CD4-positive, alpha-beta T cell treated with Interleukin-10 for 1 hour (primary cell): Measurements from ENCODE around the gene ZNF225.
"Not testable (repeated sequence)": the region's sequence is repeated elsewhere in the genome, so short reads cannot be mapped to it uniquely, and the experiment has no call there.

Experiments
- DNase-seq: peaks from one replicate; pipeline ENCODE4 v3.0.0-alpha.2; 2020

Gene ZNF225

DNA sequence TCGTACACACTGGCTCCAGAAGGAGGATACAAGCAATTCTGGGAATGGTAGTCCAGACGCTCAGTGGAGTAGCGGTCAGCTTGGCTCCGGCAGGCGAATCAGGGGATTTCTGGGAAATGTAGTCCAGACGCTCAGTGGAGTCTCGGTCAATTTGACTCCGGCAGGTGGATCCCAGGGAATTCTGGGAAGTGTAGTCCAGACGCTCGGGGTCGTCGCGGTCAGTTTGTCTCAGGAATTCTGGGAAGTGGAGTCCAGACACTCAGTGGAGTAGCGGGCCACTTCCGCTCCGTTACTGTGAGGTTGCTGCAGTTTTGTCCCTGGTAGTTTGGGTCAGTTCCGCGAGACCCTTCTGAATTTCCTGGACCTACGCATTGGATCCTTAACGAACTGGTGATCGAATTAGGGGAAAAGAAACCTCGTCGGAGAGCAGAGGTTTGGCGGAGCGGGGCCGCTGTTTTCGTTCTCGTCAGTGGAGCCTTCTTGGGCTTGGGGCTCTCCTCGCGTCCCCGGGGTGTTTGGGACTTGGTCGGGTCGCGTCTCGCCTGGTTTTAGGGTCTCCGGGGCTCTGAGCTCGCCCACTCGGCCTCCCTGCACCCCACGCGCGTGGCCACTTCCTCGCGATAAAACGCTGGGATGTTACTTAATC, at the start of gene ZNF225:
TSS of gene ZNF225 (plus strand) at position 262 of the 646 bp plus-strand sequence. CDS start 2,429 bp downstream, outside the sequence.
- DNase-seq, result peak; percentile 94

DNA sequence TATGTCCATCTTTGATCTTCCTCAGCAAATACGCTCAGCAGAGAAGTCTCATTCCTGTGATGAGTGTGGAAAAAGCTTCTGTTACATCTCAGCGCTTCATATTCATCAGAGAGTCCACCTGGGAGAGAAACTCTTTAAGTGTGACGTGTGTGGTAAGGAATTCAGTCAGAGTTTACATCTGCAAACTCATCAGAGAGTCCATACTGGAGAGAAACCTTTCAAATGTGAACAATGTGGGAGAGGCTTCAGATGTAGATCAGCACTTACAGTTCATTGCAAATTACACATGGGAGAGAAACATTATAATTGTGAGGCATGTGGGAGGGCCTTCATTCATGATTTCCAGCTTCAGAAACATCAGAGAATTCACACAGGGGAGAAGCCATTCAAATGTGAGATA, 46.9 kb upstream of the ZNF225 start:
- DNase-seq, result no peak

DNA sequence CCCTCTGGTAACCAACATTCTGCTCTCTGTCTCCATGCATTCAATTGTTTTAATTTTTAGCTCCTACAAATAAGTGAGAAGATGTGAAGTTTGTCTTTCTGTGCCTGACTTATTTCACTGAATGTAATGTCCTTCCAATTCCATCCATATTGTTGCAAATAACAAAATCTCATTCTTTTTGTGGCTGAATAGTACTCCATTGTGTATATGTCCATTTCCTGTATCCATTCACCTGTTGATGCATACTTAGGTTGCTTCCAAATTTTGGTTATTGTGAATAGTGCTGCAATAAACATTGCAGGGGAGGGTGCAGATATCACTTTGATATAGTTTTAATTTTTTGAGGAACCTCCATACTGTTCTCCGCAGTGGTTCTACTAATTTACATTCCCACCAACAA, 43.8 kb upstream of the ZNF225 start:
- no peak for DNase-seq

DNA sequence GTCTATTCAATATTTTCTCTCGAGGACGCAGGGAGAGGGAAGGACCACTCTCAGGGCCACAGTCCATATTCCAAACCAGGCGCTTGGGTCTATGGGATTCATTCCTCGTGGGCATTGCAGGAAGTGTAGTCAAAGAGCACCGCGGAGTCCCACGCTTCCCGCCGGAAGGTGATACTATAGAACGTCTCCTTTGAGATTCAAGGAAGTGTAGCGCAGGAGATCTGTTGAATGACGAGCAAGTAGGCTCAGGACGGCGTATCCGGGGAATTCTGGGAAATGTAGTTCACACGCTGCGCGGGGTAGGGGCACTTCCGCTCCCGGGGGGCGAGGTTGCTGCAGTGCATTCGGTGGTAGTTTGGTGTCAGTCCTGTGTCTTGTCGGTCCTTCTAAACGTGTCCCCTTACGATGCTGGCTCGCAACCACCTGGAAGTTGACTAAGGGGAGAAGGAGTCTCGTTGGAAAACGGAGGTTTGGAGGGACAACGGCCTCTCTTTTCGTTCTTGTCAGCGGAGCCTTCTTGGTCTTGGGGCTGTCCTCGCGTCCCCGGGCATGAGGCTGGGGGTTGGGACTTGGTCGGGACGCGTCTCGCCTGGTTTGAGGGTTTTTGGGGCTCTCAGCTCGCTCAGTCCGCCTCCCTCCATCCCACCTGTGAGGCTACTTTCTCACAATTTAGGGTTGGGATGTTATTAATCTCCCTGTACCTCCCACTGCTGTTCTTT, 41.2 kb upstream of the ZNF225 start, which contains the start of gene ZNF284:
TSS of gene ZNF284 (plus strand) at position 336 of the 719 bp plus-strand sequence. CDS start 4,231 bp downstream, outside the sequence.
- peak; percentile 92 for DNase-seq

DNA sequence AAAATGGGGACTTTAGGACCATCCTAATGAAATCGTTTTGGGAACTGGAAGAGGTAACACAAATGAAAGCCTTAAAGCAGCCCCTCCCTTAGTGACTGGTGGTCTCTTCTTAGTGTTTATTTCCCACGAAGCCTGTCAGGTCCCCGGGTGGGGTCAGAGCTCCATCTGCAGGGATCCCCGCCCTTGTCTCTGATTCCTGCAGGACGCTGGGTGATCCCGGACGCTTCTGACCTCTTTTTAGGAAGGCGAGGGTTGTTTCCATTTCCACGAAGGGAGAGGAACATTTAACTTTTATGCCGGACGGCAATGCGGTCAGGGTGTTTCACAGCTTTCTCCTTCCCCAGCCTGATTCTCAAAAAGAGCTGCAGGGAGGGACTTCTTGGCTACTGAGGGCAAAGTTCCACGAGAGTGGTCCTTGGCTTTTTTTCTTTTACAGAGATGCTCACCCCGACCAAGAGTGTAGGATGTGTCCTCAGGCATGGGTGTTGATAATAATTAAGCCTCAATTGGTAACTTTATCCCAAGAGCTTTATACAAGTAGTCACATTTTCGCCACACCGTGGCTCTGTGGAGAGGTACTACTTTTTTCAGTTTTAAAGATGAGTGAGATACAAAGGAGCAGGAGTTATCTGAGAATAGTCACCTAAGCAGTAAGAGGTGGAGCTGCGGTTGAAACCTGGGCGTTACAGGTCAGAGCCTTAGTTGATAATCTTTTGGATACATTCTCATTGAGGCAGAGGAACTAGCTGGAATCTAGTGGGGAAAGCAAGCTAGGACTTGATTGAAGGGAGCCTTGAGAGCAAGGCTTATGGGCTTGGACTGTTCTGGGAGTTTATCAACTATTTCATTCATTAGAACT, 40.4 kb upstream of the ZNF225 start:
- no peak for DNase-seq

DNA sequence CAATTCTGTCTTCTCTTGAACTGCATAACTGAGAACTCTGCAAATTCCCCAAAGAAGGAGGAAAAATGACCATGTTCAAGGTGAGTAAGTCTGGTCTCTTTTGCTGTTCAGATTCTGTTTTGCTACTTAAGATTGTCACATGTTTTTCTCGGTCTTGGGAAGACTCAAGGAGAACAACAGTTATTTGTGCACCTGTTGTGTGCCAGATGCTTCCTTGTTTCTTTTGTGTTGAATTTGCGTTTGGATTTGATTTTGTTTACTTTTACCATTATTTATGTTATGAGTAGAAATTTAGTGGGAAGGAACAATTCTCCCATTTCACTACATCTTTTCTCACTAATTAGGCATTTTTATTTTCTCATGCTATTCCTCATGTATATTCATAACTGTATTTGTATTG, 36.9 kb upstream of the ZNF225 start:
- no peak for DNase-seq

DNA sequence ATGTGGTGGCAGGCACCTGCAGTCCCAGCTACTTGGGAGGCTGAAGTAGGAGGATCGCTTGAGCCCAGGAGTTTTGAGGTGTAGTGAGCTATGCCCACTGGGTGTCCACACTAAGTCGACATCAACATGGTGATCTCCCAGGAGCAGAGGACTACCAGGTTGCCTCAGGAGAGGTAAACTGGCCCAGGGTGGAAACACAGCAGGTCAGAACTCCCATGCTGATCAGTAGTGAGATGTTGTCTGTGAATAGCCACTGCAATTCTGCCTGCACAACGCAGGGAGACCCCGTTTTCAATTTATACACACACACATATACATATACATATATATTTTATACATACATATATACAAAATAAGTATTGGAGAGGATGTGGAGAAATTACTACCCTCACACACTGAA, 21.1 kb upstream of the ZNF225 start:
- DNase-seq, result no peak

DNA sequence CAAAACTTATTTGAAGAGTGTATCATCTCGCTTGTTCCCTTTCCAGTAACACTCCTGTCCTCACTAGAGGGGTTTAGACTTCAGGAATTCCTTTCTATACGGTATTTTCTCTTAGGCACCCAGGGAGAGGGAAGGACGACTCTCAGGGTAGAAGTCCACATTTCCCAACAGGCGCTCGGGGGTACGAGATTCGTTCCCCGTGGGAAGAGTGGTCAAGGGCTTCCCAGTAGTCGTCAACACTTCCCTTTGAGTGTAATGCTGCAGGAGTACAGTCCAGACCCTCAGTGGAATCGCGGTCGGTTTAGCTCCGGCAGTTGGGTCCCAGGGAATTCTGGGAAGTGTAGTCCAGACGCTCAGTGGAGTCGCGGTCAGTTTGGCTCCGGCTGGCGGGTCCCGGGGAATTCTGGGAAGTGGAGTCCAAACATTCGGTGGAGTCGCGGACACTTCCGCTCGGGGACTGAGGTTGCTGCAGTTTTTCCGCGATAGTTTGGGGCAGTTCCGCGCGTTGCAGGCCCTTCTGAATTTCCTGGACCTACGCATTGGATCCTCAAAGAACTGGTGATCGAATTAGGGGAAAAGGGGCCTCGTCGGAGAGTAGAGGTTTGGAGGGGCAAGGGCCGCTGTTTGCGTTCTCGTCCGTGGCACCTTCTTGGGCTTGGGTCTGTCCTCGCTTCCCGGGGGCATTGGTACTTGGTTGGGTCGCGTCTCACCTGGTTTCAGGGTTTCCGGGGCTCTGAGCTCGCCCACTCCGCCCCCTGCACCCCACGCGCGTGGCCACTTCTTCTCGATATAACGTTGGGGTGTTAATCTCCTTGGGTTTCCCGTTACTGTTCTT, 19.1 kb upstream of the ZNF225 start, which contains the start of gene ZNF224:
TSS of gene ZNF224 (plus strand) at position 431 of the 835 bp plus-strand sequence. CDS start 3,513 bp downstream, outside the sequence.
- DNase-seq, result peak; percentile 90

DNA sequence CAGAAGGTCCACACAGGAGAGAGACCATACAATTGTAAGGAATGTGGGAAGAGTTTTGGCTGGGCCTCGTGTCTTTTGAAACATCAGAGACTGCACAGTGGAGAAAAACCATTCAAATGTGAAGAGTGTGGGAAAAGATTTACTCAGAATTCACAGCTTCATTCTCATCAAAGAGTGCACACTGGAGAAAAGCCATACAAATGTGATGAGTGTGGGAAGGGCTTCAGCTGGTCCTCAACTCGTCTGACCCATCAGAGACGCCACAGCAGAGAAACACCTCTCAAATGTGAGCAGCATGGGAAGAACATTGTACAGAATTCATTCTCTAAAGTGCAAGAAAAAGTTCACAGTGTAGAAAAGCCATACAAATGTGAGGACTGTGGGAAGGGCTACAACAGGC, 5.4 kb upstream of the ZNF225 start:
- no peak for DNase-seq

DNA sequence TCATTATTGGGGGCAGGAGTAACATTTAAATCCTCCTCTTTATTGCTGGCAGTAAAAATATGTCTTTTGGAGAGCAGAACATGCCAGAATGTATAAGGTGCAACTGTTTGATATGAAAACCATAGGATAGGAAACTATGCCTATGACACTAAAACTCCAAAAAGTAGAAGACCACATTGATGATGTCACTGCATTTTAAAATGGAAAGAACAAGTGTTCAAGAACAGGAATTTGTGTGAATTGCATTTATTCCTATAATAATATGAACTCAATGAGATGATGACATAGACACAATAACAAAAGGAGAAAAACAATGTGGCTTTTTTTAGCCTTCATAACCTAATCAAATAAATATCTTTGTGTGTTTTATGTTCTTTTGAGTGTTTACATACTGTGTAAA, 3.7 kb upstream of the ZNF225 start:
- no peak for DNase-seq

DNA sequence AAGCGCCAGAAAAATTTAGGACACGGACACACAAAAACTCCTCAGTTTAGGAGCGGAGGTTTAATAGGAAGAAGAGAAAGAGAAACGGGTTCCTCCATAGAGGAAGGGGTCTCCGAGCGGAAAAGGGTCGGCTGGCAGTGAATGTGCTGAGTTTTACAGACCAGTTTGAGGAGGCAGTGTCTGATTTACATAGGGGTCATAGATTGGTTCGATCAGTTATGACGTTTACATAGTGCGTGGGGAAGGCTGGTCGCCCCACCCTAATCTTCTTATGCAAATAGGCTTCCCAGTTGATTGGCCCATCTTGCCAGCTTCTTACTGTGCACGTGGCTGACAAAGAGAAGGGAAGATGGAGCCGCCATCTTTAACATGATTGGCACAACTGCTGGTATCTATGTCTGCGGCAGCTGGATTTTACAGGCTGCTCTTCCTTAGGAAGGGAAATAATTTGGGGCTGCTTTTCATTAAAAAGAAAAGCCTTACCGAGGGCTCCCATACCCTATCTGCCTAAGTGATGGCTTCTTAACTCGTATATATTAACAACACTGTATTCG, 1.2 kb upstream of the ZNF225 start:
- no peak for DNase-seq

DNA sequence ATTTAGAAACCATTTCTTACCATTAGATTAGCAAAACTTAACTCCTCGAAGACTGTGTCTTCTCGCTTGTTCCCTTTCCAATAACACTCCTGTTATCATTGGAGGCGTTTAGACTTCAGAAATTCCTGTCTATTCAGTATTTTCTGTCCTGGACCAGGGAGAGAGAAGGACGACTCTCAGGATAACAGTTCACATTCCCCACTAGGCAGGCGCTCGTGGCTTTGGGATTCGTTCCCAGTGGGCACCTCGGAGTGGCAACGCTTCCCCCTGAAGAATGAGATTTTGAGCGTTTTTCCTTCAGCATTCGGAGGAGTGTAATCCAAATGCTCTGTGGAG, 429 bp upstream of the ZNF225 start:
- DNase-seq, result no peak

DNA sequence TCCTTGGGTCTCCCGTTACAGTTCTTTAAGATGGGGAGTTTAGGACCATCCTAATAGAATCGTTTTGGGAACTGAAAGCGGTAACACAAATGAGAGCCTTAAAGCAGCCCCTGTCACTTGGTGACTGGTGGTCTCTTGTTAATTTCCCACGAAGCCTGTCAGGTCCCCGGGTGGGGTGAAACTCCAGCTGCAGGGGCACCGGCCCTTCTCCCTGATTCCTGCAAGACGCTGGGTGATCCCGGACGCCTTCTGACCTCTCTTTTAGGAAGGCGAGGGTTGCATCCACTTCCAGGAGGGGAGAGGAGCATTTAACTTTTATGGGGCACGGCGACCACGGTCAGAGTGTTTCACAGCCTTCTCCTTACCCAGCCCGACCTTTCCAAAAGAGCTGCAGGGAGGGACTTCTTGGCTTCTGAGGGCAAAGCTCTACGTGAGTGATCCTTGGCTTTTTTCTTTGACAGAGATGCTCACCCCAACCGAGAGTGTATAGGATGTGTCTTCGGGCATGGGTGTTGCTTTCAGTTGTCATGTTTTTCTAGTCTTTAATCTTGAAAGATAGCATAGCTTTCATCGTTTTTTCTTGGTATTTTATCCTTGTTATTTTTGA, 688 bp downstream of the ZNF225 start:
- DNase-seq, result no peak

DNA sequence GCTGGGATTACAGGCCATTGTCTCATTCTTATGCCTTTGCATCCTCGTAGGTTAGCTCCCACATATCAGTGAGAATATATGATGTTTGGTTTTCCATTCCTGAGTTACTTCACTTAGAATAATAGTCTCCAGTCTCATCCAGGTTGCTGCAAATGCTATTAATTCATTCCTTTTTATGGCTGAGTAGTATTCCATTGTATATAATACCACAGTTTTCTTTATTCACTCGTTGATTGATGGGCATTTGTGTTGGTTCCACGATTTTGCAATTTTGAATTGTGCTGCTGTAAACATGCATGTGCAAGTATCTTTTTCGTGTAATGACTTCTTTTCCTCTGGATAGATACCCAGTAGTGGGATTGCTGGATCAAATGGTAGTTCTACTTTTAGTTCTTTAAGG, 8.0 kb downstream of the ZNF225 start:
- not testable (repeated sequence) for DNase-seq

DNA sequence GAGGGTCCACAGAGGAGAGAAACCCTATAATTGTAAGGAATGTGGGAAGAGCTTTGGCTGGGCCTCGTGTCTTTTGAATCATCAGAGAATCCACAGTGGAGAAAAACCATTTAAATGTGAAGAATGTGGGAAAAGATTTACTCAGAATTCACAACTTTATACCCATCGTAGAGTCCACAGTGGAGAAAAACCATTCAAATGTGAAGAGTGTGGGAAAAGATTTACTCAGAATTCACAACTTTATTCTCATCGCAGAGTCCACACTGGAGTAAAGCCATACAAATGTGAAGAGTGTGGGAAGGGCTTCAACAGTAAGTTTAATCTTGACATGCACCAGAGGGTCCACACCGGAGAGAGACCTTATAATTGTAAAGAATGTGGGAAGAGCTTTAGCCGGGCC, 18.8 kb downstream of the ZNF225 start:
- no peak for DNase-seq

DNA sequence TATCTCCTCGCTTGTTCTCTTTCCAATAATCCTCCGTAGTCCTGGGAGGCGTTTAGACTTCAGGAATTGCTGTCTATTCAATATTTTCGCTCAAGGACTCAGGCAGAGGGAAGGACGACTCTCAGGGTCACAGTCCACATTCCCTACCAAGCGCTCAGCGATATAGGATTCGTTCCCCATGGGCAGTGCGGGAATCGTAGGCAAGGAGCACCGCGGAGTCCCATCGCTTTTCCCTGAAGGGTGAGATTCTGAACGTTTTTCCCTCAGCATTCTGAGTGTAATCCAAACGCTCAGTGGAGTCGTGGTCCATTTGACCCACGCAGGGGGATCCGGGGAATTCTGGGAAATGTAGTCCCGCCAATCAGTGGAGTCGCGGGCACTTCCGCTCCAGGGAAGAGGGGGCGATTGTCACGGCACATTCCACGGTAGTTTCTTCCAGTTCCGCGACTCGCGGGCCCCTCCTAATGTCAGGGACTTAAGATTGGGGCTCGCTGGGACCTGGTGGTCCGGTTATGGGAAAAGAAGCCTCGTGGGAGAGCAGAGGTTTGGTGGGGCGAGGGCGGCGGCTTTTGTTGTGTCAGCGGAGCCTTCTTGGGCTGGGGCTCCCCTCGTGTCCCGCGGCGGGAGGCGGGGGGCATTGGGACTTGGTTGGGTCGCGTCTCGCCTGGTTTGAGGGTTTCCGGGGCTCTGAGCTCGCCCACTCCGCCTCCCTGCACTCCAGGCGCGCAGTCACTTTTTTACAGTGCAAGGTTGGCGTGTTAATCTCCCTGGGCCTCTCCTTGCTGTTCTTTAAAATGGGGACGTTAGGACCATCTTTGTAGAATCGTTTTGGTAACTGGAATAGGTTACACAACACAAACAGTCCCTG, 28.2 kb downstream of the ZNF225 start, which contains the start of gene ZNF234:
TSS of gene ZNF234 (plus strand) at position 364 of the 868 bp plus-strand sequence. CDS start 3,079 bp downstream, outside the sequence.
- peak; percentile 82 for DNase-seq

DNA sequence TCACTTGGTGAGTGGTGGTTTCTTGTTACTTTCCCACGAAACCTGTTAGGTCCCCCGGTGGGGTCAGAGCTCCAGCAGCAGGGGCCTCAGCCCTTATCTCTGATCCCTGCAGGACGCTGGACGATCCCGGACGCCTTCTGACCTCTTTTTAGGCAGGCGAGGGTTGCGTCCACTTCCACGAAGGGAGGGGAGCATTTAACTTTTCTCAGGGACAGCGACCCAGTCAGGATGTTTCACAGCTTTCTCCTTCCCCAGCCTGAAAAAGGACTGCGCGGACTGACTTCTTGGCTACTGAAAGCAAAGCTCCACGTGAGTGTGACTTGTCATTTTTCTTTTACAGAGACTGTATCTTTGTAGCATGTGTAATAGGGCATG, 28.8 kb downstream of the ZNF225 start:
- no peak for DNase-seq

DNA sequence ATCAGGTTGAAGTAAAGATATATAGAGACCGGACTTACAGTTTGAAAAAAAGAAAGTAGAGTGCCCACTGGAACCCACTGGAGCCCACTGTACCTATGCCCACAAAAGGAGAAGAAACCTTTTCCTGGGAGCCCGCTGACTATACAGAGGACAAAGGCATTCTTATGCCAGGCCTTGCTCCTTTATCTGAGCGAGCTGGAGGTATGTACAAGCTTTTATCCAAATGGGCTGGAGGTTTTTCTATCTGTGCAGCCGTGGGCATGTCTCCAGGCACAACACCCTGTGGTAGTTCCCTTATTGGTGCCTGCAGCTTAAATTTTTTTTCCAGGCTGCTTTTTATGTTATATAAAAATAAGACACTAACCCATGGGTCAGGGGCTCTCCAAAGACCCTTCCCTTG, 36.6 kb downstream of the ZNF225 start:
- DNase-seq, result no peak

DNA sequence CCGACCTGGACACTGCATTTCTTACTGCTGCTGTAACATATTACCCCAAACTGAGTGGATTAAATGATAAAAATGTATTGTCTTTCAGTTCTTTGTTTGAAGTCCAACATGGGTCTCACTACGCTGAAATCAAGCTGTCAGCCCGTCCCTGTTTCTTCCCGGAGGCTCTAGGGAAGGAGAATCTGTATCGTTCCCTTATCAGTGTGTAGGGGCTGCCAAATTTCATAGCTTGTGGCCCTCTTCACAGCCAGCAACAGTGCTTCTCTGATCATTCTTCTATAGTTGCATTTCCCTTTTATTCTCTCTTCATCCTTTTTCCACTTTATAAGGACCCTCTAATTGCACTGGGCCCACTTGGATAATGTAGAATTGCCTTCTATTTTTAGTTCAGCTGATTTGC, 38.3 kb downstream of the ZNF225 start:
- DNase-seq, result no peak

DNA sequence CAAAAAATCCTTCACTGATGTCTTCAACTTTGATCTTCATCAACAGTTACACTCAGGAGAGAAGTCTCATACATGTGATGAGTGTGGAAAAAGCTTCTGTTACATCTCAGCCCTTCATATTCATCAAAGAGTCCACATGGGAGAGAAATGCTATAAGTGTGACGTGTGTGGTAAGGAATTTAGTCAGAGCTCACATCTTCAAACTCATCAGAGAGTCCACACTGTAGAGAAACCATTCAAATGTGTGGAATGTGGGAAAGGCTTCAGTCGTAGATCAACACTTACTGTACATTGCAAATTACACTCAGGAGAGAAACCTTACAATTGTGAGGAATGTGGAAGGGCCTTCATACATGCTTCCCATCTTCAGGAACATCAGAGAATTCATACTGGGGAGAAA, 43.3 kb downstream of the ZNF225 start:
- no peak for DNase-seq

DNA sequence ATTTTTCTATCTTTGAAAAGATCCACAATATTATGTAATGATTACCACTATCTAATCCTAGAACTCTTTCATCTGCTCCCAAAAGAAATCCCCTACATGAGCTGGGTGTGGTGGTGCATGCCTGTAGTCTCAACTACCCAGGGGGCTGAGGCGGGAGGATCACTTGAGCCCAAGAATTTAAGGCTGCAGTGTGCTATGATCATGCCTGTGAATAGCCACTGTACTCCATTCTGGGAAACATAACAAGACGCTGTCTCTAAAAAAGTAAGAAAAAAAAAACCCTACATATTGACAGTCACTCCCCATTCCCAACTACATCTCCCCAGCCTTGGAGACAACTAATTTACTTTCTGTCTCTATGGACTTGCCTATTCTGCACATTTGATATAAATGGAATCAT, 50.6 kb downstream of the ZNF225 start:
- no peak for DNase-seq
